Esophagus squamous epithelium (tissue), 5 donors: ENCODE data around the gene ARHGAP44. TPM values are rescaled to one million over a fixed set of nuclear protein-coding genes. Genes with fewer than 3 reads are reported as not detected.

Experiments
- DNase-seq: peaks from one replicate; lab custom pipeline; 2025; lab: John Stamatoyannopoulos, UW
- H3K27ac ChIP-seq, 4 donors: fragments of 200-600 bp; sonication (generic); one replicate each; pipeline ENCODE4 v1.5.1; 2016 to 2019; ENCODE audit warnings: mild to moderate bottlenecking in 1 of 4
- H3K27me3 ChIP-seq, 4 donors: fragments of 200-600 bp; sonication (generic); 1 replicate in 3 of 4; 2 replicates in 1 of 4; pipeline versions ENCODE4 v1.5.1 to v1.6.0; 2017 to 2021; ENCODE audit warnings: antibody characterized with exemption in 1 of 4
- H3K36me3 ChIP-seq, 3 donors: fragments of 200-600 bp; sonication (generic); one replicate each; pipeline ENCODE4 v1.5.1; 2016 to 2019
- H3K4me1 ChIP-seq, 3 donors: fragments of 200-600 bp; sonication (generic); one replicate each; pipeline ENCODE4 v1.5.1; 2017 to 2019
- H3K4me3 ChIP-seq, 4 donors: fragments of 200-600 bp; sonication (generic); 1 replicate in 3 of 4; 2 replicates in 1 of 4; pipeline ENCODE4 v1.5.1; 2016 to 2019; ENCODE audit warnings: mild to moderate bottlenecking in 2 of 4, moderate library complexity in 1 of 4
- H3K9me3 ChIP-seq, 3 donors: fragments of 200-600 bp; sonication (generic); one replicate each; pipeline ENCODE4 v1.5.1; 2016 to 2019
- POLR2A ChIP-seq, 4 donors: fragments of 450-650 bp; IDR thresholded peaks; one replicate each; pipeline ENCODE4 v1.6.1; 2017; ENCODE audit warnings: antibody characterized with exemption in 4 of 4, mild to moderate bottlenecking in 4 of 4, moderate library complexity in 3 of 4
- WGBS, 2 donors: methylation state at CpG; one replicate each; pipeline ENCODE4 v1.1.5; 2018; 5-methylcytosine and 5-hydroxymethylcytosine counted together
- intact Hi-C: fragments of 100-400 bp; cut with DNase I; formaldehyde crosslinking; loops from one replicate; pipeline ENCODE4 v1.15.0; 2022
- total RNA-seq, 4 donors: library from RNA; depleted of rRNA; stranded (reverse); fragments of >200 nt; gene quantifications; one replicate each; pipeline ENCODE4 v1.1.0, GENCODE V29; 2016
- TF ChIP-seq, protein P1 (sequence below), 6 experiments: fragments of 450-650 bp in 4 of 6; fragments of 200-600 bp in 2 of 6; sonication (generic) in 2 of 6; IDR thresholded peaks; one replicate each; pipeline ENCODE4 v1.5.1; 2016 to 2019; ENCODE audit warnings: antibody characterized with exemption in 6 of 6, mild to moderate bottlenecking in 4 of 6, moderate library complexity in 4 of 6
- donor health status: DM: yes; HTN: yes; CAD: no.

ARHGAP44 gene
- total RNA-seq, 4 donors from 2014 or later, result 0.61 to 1.9 (median 0.89) TPM

DNA sequence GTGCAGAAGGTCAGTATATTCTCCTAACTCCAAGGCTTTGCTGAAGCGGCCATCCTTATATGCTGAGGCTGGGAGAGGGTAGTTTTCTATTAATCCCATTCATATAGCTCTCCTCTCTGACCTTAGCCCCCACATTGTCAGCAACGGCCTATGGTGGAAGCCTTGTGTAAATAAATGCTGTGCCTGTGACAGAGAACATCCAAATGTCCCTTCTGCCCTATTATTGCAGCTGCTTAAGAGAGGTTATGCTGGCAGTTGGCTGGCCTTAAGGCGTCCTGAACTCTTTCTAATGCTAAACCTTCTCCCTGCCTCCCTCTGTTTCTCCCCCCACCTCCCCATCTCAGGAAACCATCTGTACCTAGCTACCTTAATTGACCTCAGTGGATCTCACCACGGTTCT lies 53.6 kb downstream of the ARHGAP44 start:
- TF ChIP-seq POLR2A (IDR thresholded peaks at IDR 0.05), result no peak
- TF ChIP-seq, protein P1, sequence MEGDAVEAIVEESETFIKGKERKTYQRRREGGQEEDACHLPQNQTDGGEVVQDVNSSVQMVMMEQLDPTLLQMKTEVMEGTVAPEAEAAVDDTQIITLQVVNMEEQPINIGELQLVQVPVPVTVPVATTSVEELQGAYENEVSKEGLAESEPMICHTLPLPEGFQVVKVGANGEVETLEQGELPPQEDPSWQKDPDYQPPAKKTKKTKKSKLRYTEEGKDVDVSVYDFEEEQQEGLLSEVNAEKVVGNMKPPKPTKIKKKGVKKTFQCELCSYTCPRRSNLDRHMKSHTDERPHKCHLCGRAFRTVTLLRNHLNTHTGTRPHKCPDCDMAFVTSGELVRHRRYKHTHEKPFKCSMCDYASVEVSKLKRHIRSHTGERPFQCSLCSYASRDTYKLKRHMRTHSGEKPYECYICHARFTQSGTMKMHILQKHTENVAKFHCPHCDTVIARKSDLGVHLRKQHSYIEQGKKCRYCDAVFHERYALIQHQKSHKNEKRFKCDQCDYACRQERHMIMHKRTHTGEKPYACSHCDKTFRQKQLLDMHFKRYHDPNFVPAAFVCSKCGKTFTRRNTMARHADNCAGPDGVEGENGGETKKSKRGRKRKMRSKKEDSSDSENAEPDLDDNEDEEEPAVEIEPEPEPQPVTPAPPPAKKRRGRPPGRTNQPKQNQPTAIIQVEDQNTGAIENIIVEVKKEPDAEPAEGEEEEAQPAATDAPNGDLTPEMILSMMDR (IDR thresholded peaks at IDR 0.05), result no peak
- intact Hi-C loops, result no loop called here
- no peaks in the 10 kb centered on the region for H3K36me3 ChIP-seq
- no peak overlapping the region for H3K4me3 ChIP-seq
- H3K27me3 ChIP-seq, result no peaks in the 10 kb centered on the region
- no peaks in the 10 kb centered on the region for H3K9me3 ChIP-seq
- 44 to 64% methylated on average over 4 of the region's 4 CpGs for WGBS, 2 donors
- H3K4me1 ChIP-seq, result no peaks in the 10 kb centered on the region
- H3K27ac ChIP-seq, result no peak overlapping the region
- DNase-seq, result no peak

DNA sequence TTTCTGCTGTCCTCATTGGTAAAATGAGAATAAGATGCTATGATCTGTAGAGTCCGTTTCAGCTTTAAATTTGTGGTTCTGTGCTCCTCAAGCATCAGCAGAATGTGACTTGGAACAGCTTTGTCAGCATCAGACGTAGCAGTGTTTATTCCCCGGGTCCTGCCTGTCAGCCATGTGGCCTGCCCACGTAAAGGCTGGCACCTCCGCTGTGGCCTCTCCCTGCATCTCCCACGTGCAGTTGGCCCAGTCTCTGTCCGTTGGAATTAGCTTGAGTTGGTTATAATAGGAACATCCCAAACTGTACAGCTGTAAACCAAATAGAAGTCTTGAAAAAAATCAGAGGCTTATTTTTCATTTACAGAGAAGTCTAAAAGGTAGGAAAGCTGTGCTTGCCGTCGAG lies 61.7 kb downstream of the ARHGAP44 start:
- WGBS, 2 donors, result 75 to 76% methylated on average over 6 to 8 of the region's 9 CpGs
- intact Hi-C loops, result no loop called here
- no peak for TF ChIP-seq POLR2A (IDR thresholded peaks at IDR 0.05)

DNA sequence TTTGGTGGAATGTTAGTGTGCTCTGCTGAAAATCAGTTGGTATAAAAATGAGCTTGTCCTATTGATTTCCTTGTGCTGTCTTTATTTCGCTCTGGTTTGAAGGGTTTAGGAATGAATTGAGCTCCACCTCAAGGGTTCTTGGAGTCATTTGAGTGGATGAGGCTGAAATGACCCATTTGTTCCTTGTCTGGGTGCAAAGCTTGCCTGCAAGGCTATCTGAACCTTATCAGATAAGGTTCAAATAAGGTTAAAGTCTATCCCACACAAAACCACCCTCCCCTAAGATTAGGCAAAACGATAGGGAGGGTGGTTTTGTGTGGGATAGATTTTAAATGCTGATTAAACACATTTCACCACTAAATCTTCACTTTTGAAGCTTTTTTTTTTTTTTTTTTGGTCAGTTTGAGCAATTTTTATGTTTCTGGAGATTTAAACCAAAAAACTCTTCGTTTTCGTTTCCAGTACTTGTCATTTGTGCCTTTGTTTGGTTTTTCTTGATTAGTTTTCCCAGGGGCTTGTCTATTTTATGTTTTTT lies 62.7 kb downstream of the ARHGAP44 start:
- no peaks in the 10 kb centered on the region for H3K9me3 ChIP-seq
- TF ChIP-seq POLR2A (IDR thresholded peaks at IDR 0.05), result no peak
- TF ChIP-seq, protein P1 (IDR thresholded peaks at IDR 0.05), result no peak
- no peak for DNase-seq
- H3K4me1 ChIP-seq, result no peaks in the 10 kb centered on the region
- H3K27ac ChIP-seq, result no peak overlapping the region
- H3K27me3 ChIP-seq, result no peaks in the 10 kb centered on the region
- H3K36me3 ChIP-seq, result no peaks in the 10 kb centered on the region
- no peak overlapping the region for H3K4me3 ChIP-seq
- WGBS, 2 donors, result 59 to 65% methylated on average over 4 of the region's 4 CpGs
- intact Hi-C loops, result no loop called here

More for the DNA sequence above, 61.7 kb downstream of the ARHGAP44 start:
- Histone ChIP-seq H3K4me1 (no peaks in the 10 kb centered on the region), H3K36me3 (no peaks in the 10 kb centered on the region), H3K4me3 (no peak overlapping the region), H3K27ac (no peak overlapping the region), H3K9me3 (no peaks in the 10 kb centered on the region), H3K27me3 (no peaks in the 10 kb centered on the region)
- no peak for DNase-seq

GRCh38 chr17:12853921-12854320 lies 64.6 kb downstream of the ARHGAP44 start:
- H3K4me1 ChIP-seq, result no peaks in the 10 kb centered on the region
- no peak overlapping the region for H3K4me3 ChIP-seq
- DNase-seq, result no peak
- H3K9me3 ChIP-seq, result no peaks in the 10 kb centered on the region
- no peak overlapping the region for H3K27ac ChIP-seq
- no peaks in the 10 kb centered on the region for H3K27me3 ChIP-seq
- WGBS, 2 donors, result 79% methylated on average over 2 of the region's 2 CpGs
- no peaks in the 10 kb centered on the region for H3K36me3 ChIP-seq
- TF ChIP-seq POLR2A (IDR thresholded peaks at IDR 0.05), result no peak
- TF ChIP-seq, protein P1 (IDR thresholded peaks at IDR 0.05), result no peak
- intact Hi-C loops, result no loop called here

DNA sequence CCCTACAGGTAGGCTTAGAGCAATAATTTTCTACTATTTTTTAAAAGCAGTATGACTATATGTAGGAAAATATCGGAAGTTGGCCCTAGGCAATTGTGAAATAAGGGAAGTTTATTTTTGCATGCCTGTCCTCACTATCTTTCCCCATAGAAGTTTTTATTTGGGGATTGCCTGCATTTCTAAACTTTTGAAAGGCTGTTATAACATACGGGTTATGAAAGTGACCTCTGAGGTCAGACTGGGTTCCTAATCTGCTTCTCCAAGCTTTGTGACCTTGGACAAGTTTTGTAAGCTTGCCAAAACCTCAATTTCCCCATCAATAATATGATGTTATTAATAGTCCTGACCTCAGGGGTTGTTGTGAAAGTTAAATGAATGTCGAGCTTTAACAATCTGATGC lies 67.1 kb downstream of the ARHGAP44 start:
- TF ChIP-seq, protein P1 (IDR thresholded peaks at IDR 0.05), result no peak
- TF ChIP-seq POLR2A (IDR thresholded peaks at IDR 0.05), result no peak
- Histone ChIP-seq H3K4me3 (no peak overlapping the region), H3K36me3 (no peaks in the 10 kb centered on the region), H3K27ac (no peak overlapping the region), H3K4me1 (no peaks in the 10 kb centered on the region), H3K27me3 (no peaks in the 10 kb centered on the region), H3K9me3 (no peaks in the 10 kb centered on the region)
- no peak for DNase-seq
- intact Hi-C loops, result no loop called here
- WGBS, 2 donors, result 57 to 61% methylated on average over 3 of the region's 3 CpGs

DNA sequence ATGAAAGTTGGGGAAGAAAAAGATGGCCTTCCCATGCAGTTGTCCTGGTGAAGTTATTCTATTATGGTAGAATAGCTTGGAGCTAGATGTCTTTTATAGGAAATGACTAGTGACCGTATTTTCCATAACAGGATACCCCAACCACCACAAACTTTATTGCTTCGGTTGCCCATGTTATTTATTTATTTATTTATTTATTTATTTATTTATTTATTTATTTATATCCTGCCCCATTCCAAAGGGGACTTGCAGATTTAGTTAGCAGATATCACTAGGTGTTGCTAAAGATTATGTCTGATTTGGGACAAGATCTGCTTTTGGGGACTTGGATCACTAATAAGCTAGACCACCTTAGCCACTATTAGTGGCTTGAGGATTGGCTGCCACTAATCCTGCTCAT lies 68.3 kb downstream of the ARHGAP44 start:
- intact Hi-C loops, result no loop called here
- Histone ChIP-seq H3K4me1 (no peaks in the 10 kb centered on the region), H3K4me3 (no peak overlapping the region), H3K36me3 (no peaks in the 10 kb centered on the region), H3K27ac (no peak overlapping the region), H3K9me3 (no peaks in the 10 kb centered on the region), H3K27me3 (no peaks in the 10 kb centered on the region)
- no peak for TF ChIP-seq POLR2A (IDR thresholded peaks at IDR 0.05)
- TF ChIP-seq, protein P1 (IDR thresholded peaks at IDR 0.05), result no peak
- DNase-seq, result no peak
- WGBS, 2 donors, result 83 to 84% methylated on average over 2 of the region's 2 CpGs
